ENCODE measurements around the gene ATF3. TPM values are rescaled to one million over a fixed set of nuclear protein-coding genes. Genes with fewer than 3 reads are reported as not detected.

The ATF3 gene, protein sequence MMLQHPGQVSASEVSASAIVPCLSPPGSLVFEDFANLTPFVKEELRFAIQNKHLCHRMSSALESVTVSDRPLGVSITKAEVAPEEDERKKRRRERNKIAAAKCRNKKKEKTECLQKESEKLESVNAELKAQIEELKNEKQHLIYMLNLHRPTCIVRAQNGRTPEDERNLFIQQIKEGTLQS
- total RNA-seq (2014; rRNA removed; shearing (Covaris generic); ENCODE audit: low replicate concordance) = 4.1 and 8.0 TPM in 2 replicates

DNA sequence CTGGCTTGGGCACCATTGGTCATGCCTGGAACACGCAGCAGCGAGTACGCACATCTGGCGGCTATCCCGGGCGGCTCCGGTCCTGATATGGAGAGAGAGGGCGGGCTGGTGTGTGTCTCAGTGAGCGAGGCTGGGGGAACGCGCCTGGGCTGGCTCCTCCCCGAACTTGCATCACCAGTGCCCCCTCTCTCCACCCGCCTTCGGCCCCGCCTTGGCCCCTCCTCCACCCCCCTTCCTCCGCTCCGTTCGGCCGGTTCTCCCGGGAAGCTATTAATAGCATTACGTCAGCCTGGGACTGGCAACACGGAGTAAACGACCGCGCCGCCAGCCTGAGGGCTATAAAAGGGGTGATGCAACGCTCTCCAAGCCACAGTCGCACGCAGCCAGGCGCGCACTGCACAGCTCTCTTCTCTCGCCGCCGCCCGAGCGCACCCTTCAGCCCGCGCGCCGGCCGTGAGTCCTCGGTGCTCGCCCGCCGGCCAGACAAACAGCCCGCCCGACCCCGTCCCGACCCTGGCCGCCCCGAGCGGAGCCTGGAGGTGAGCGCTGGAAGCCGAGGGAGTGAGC, at the start of gene ATF3:
ATF3 (plus strand) TSS at position 370 of the 567 bp plus-strand sequence. CDS start 6,261 bp downstream, outside the sequence.
- H4K20me1 ChIP-seq (ENCODE audit: insufficient read depth, low read depth, low read length) = no peaks in the 10 kb centered on the region; the same call in 1 of the 2 replicates
- H3K4me3 ChIP-seq (ENCODE audit: low read length) = peak within 1 kb of the TSS; percentile 64
- H3K27me3 ChIP-seq (ENCODE audit: low read length) = no peaks in the 10 kb centered on the region
- peak; percentile 88 for DNase-seq
- peak within 1 kb of the TSS; percentile 75 for H3K9ac ChIP-seq (ENCODE audit: low read length)
- H3K79me2 ChIP-seq (ENCODE audit: low read length) = no peaks in the 10 kb centered on the region
- no peaks in the 10 kb centered on the region for H3K36me3 ChIP-seq (ENCODE audit: insufficient read depth, low read length)
- peak within 1 kb of the TSS; percentile 97 for H2AFZ ChIP-seq (ENCODE audit: low read length)
- no peaks in the 10 kb centered on the region for H3K9me3 ChIP-seq (ENCODE audit: low read length)
- no peak within 1 kb of the TSS for H3K27ac ChIP-seq (ENCODE audit: low read length)
- peak within 1 kb of the TSS; percentile 74 for H3K4me2 ChIP-seq (ENCODE audit: low read depth, low read length, poor library complexity, severe bottlenecking)
- no peaks in the 10 kb centered on the region for H3K9me2 ChIP-seq (replicated peaks; ENCODE audit: insufficient read depth, low read length)
- H3K4me1 ChIP-seq (ENCODE audit: low read length) = peaks cover 28% of the 10 kb centered on the region

DNA sequence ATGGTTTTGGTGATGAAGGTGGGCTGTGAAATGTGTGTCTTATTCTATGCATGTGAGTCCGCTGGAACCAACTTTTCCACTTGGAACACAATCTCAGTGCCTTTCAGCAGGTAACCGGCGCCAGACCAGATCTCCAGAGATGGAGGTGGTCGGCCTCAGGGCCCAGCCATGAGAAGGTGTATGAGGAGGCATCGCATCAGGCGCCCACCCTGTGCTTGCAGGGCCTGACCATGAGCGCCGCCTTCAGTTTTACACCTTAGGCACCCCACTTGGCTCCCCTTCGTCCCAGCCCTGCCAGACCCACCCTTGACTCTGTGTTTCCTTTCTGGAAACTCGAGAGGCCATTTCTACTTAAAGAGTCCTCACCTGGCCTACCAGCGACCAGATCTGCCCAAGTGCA, 48.6 kb upstream of the ATF3 start:
- Histone ChIP-seq H3K27me3 (ENCODE audit: low read length) (no peaks in the 10 kb centered on the region), H3K9me2 (replicated peaks; ENCODE audit: insufficient read depth, low read length) (no peaks in the 10 kb centered on the region), H3K9me3 (ENCODE audit: low read length) (no peaks in the 10 kb centered on the region), H3K27ac (ENCODE audit: low read length) (no peak overlapping the region), H2AFZ (ENCODE audit: low read length) (no peak overlapping the region), H3K4me3 (ENCODE audit: low read length) (no peak overlapping the region), H3K4me1 (ENCODE audit: low read length) (peaks cover 18% of the 10 kb centered on the region), H3K36me3 (ENCODE audit: insufficient read depth, low read length) (no peaks in the 10 kb centered on the region), H3K9ac (ENCODE audit: low read length) (no peak overlapping the region), H4K20me1 (ENCODE audit: insufficient read depth, low read depth, low read length) (no peaks in the 10 kb centered on the region), H3K4me2 (ENCODE audit: low read depth, low read length, poor library complexity, severe bottlenecking) (no peak overlapping the region), H3K79me2 (ENCODE audit: low read length) (no peaks in the 10 kb centered on the region)
- DNase-seq = no peak

DNA sequence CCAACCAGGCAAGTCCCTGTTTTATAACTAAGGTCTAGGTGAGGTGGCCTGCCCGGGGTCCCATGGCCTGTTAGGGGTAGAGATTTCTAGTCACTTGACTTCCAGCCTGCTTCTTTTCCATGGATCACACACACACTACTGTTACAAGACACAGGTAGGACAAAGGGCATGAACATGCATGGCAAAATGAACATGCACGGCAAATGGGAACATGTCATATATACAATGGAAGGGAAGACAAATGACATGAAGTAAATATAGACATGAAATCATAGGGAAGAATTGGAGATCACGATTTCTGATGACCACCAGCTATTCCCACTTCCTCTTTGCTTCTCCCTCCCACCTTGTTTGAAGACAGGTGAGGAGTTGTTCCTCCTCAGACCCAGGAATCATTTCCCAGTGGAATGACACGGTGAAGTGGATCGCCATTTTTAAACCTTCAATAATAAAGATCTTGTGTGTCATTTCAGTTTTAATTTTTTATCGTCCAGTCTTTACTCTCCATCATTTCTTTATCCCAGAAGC, 47.6 kb upstream of the ATF3 start:
- Histone ChIP-seq H3K9ac (ENCODE audit: low read length) (no peak overlapping the region), H3K4me1 (ENCODE audit: low read length) (peaks cover 12% of the 10 kb centered on the region), H4K20me1 (ENCODE audit: insufficient read depth, low read depth, low read length) (no peaks in the 10 kb centered on the region), H3K36me3 (ENCODE audit: insufficient read depth, low read length) (no peaks in the 10 kb centered on the region), H3K27ac (ENCODE audit: low read length) (no peak overlapping the region), H2AFZ (ENCODE audit: low read length) (no peak overlapping the region), H3K9me3 (ENCODE audit: low read length) (no peaks in the 10 kb centered on the region), H3K4me2 (ENCODE audit: low read depth, low read length, poor library complexity, severe bottlenecking) (no peak overlapping the region), H3K9me2 (replicated peaks; ENCODE audit: insufficient read depth, low read length) (no peaks in the 10 kb centered on the region), H3K27me3 (ENCODE audit: low read length) (no peaks in the 10 kb centered on the region), H3K79me2 (ENCODE audit: low read length) (no peaks in the 10 kb centered on the region), H3K4me3 (ENCODE audit: low read length) (no peak overlapping the region)
- DNase-seq = no peak

DNA sequence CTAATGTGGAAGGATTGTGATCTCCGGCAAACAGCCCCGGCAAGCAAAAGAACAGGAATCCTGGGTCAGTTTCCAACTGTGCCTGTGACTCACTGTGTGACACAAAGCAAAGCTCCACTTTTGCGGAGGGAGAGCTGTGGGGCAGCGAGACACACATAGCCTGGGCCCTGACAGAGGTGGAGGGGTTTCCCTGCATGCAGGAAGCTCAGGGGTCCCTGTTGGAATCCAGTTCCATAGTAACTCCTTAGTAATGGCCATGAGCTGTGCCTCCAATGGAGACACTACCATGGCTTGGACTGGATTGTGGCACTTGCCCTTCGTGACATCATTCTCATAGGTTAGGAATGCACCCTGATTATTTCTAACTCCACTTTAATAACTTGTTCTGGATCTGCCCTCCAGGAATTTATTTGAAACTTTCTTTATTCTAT, 47.0 kb upstream of the ATF3 start:
- no peaks in the 10 kb centered on the region for H3K36me3 ChIP-seq (ENCODE audit: insufficient read depth, low read length)
- H3K9me2 ChIP-seq (replicated peaks; ENCODE audit: insufficient read depth, low read length) = no peaks in the 10 kb centered on the region
- no peak overlapping the region for H3K9ac ChIP-seq (ENCODE audit: low read length)
- H3K9me3 ChIP-seq (ENCODE audit: low read length) = no peaks in the 10 kb centered on the region
- H3K4me1 ChIP-seq (ENCODE audit: low read length) = peaks cover 17% of the 10 kb centered on the region
- no peaks in the 10 kb centered on the region for H3K27me3 ChIP-seq (ENCODE audit: low read length)
- DNase-seq = no peak
- H3K4me2 ChIP-seq (ENCODE audit: low read depth, low read length, poor library complexity, severe bottlenecking) = no peak overlapping the region
- H4K20me1 ChIP-seq (ENCODE audit: insufficient read depth, low read depth, low read length) = no peaks in the 10 kb centered on the region
- H3K27ac ChIP-seq (ENCODE audit: low read length) = no peak overlapping the region
- no peak overlapping the region for H2AFZ ChIP-seq (ENCODE audit: low read length)
- H3K79me2 ChIP-seq (ENCODE audit: low read length) = no peaks in the 10 kb centered on the region
- H3K4me3 ChIP-seq (ENCODE audit: low read length) = no peak overlapping the region

DNA sequence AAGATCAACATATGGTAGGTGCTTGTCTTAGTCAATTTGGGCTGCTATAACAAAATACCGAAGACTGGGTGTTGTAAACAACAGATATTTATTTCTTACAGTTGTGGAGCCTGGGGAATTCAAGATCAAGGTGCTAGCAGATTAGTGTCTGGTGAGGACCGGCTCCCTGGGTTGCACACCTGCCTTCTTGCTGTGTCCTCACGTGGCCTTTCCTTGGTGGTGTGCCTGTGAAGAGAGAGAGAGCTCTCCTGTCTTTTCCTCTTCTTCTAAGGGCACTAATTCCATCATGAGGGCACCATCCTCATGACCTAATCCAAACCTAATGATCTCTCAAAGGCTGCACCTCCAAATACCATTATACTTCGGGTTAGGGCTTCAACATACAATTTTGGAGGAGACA, 45.8 kb upstream of the ATF3 start:
- no peak overlapping the region for H3K4me2 ChIP-seq (ENCODE audit: low read depth, low read length, poor library complexity, severe bottlenecking)
- H3K27me3 ChIP-seq (ENCODE audit: low read length) = no peaks in the 10 kb centered on the region
- peaks cover 28% of the 10 kb centered on the region for H3K4me1 ChIP-seq (ENCODE audit: low read length)
- no peak overlapping the region for H3K27ac ChIP-seq (ENCODE audit: low read length)
- H2AFZ ChIP-seq (ENCODE audit: low read length) = no peak overlapping the region
- no peaks in the 10 kb centered on the region for H4K20me1 ChIP-seq (ENCODE audit: insufficient read depth, low read depth, low read length)
- no peaks in the 10 kb centered on the region for H3K9me2 ChIP-seq (replicated peaks; ENCODE audit: insufficient read depth, low read length)
- no peak for DNase-seq
- H3K79me2 ChIP-seq (ENCODE audit: low read length) = no peaks in the 10 kb centered on the region
- H3K9me3 ChIP-seq (ENCODE audit: low read length) = no peaks in the 10 kb centered on the region
- H3K4me3 ChIP-seq (ENCODE audit: low read length) = no peak overlapping the region
- H3K9ac ChIP-seq (ENCODE audit: low read length) = no peak overlapping the region
- H3K36me3 ChIP-seq (ENCODE audit: insufficient read depth, low read length) = no peaks in the 10 kb centered on the region

DNA sequence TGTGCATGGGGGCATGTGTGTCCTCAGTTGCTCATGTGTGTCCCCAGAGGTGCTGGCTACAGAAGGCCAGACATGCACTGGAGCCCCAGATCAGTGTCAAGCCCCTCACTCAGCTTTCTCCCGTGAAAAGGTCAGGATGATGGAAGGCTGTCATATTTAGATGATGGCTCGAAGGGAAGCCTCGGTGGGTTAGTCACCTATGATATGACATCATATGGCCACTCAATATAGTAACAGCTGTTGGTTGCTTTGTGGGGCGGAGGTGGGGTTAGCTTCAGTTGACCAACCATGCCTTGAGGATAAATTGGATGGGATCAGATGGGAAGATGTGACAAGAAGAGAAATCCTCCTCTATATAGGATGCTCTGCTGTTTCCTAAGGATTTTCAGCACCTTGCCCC, 43.5 kb upstream of the ATF3 start:
- no peak overlapping the region for H3K27ac ChIP-seq (ENCODE audit: low read length)
- H2AFZ ChIP-seq (ENCODE audit: low read length) = no peak overlapping the region
- H3K9me2 ChIP-seq (replicated peaks; ENCODE audit: insufficient read depth, low read length) = no peaks in the 10 kb centered on the region
- H3K4me1 ChIP-seq (ENCODE audit: low read length) = peaks cover 16% of the 10 kb centered on the region
- no peak for DNase-seq
- H3K36me3 ChIP-seq (ENCODE audit: insufficient read depth, low read length) = no peaks in the 10 kb centered on the region
- no peaks in the 10 kb centered on the region for H3K79me2 ChIP-seq (ENCODE audit: low read length)
- H3K27me3 ChIP-seq (ENCODE audit: low read length) = no peaks in the 10 kb centered on the region
- no peak overlapping the region for H3K4me3 ChIP-seq (ENCODE audit: low read length)
- no peaks in the 10 kb centered on the region for H4K20me1 ChIP-seq (ENCODE audit: insufficient read depth, low read depth, low read length)
- H3K9me3 ChIP-seq (ENCODE audit: low read length) = no peaks in the 10 kb centered on the region
- no peak overlapping the region for H3K4me2 ChIP-seq (ENCODE audit: low read depth, low read length, poor library complexity, severe bottlenecking)
- no peak overlapping the region for H3K9ac ChIP-seq (ENCODE audit: low read length)

DNA sequence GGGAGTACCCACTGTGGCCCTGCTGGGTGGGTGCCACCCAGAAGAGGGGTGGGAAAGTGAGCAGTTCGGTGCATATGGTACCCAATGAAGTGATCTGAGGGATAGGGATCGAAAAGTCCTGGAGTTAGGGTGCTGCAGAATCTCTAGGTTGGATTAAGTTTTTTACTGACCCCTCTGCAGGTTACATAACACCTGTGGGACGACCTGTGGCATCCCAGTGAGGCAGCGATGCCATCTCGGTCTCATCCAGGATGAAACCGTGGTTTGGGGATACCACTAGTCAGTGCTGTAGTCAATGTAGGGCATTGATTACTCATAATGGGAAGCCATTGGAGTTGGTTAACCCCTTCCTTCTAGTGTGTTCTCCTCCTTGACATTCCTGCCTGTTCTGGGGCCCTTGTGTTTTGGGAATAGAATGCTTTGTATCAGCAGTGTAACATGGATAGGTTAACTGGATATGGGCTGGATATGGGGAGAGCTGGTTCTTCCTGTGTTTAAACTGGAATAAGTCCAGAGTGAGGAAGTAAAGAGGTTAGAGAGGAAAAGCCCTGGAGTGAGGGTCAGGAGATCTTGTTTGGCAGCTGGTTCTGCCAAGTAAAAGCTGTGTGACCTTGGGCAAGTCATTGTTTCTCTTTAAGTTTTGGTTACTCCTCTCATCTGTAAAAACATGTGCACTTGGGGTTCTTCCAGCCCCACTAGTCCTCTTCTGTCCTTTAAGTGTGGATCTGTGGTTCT, 42.8 kb upstream of the ATF3 start:
- no peak overlapping the region for H3K27ac ChIP-seq (ENCODE audit: low read length)
- H3K4me1 ChIP-seq (ENCODE audit: low read length) = peaks cover 16% of the 10 kb centered on the region
- DNase-seq = no peak
- no peaks in the 10 kb centered on the region for H3K9me2 ChIP-seq (replicated peaks; ENCODE audit: insufficient read depth, low read length)
- H4K20me1 ChIP-seq (ENCODE audit: insufficient read depth, low read depth, low read length) = no peaks in the 10 kb centered on the region
- no peaks in the 10 kb centered on the region for H3K79me2 ChIP-seq (ENCODE audit: low read length)
- peak overlapping the region; percentile 78 for H3K4me2 ChIP-seq (ENCODE audit: low read depth, low read length, poor library complexity, severe bottlenecking)
- H3K9ac ChIP-seq (ENCODE audit: low read length) = no peak overlapping the region
- no peaks in the 10 kb centered on the region for H3K36me3 ChIP-seq (ENCODE audit: insufficient read depth, low read length)
- no peak overlapping the region for H2AFZ ChIP-seq (ENCODE audit: low read length)
- peak overlapping the region; percentile 68; the same call in 1 of the 2 replicates for H3K4me3 ChIP-seq (ENCODE audit: low read length)
- H3K27me3 ChIP-seq (ENCODE audit: low read length) = no peaks in the 10 kb centered on the region
- no peaks in the 10 kb centered on the region for H3K9me3 ChIP-seq (ENCODE audit: low read length)

Data from Karpas-422 (cell line).